ENCODE results near the gene CEP43.

DNA sequence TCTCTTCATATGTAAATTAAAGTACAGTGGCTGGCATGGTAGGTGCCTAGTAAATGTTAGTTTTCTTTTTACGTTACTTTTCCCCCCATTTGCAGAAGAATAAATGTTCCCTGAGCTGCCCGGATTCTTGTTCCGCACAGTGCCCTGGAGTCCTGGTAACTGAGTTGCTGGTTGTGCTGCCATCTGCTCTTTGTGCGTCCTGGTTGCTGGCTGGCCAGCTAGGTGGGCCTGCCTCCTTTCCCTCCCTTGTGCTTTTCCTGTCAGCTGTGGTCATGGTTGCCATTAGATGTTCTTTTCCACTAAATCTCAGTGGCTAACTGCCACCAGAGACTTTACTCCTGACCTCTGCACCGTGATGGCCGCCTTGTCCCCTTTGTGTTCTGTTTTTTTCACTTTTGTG is 28.6 kb downstream of the CEP43 start:
- TF ChIP-seq, protein P1, sequence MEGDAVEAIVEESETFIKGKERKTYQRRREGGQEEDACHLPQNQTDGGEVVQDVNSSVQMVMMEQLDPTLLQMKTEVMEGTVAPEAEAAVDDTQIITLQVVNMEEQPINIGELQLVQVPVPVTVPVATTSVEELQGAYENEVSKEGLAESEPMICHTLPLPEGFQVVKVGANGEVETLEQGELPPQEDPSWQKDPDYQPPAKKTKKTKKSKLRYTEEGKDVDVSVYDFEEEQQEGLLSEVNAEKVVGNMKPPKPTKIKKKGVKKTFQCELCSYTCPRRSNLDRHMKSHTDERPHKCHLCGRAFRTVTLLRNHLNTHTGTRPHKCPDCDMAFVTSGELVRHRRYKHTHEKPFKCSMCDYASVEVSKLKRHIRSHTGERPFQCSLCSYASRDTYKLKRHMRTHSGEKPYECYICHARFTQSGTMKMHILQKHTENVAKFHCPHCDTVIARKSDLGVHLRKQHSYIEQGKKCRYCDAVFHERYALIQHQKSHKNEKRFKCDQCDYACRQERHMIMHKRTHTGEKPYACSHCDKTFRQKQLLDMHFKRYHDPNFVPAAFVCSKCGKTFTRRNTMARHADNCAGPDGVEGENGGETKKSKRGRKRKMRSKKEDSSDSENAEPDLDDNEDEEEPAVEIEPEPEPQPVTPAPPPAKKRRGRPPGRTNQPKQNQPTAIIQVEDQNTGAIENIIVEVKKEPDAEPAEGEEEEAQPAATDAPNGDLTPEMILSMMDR (IDR thresholded peaks at IDR 0.05) = no peak
- TF ChIP-seq POLR2A (IDR thresholded peaks at IDR 0.05) = no peak

Measured in Peyer's patch (tissue), 4 donors.